Stimulated activated CD8-positive, alpha-beta memory T cell treated with anti-CD3 and anti-CD28 coated beads, Interleukin-4, amount 100 ng/mL, for 24 hours (primary cell): ENCODE data around the gene HOXC4.
"Not testable (repeated sequence)": the region's sequence is repeated elsewhere in the genome, so short reads cannot be mapped to it uniquely, and the experiment has no call there.

Experiments
- DNase-seq: peaks from one replicate; pipeline ENCODE4 v3.0.0-alpha.2; 2020; ENCODE audit warnings: low read depth

The HOXC4 gene

GRCh38 chr12:54041097-54041690, 12.4 kb upstream of the HOXC4 start:
- DNase-seq = no peak

- DNase-seq = not testable (repeated sequence)
Measured at GRCh38 chr12:54042033-54042432, 11.6 kb upstream of the HOXC4 start.

- no peak for DNase-seq
Measured at GRCh38 chr12:54042970-54043853, 10.4 kb upstream of the HOXC4 start.

GRCh38 chr12:54044425-54045103, 9.1 kb upstream of the HOXC4 start:
- DNase-seq = no peak

- DNase-seq = no peak
Measured at GRCh38 chr12:54045401-54045800, 8.2 kb upstream of the HOXC4 start.

- DNase-seq = no peak
Measured at GRCh38 chr12:54045868-54046521, 7.6 kb upstream of the HOXC4 start.

GRCh38 chr12:54046809-54047159, 6.9 kb upstream of the HOXC4 start:
- DNase-seq = no peak

- no peak for DNase-seq
Measured at GRCh38 chr12:54047160-54047963, 6.3 kb upstream of the HOXC4 start.

GRCh38 chr12:54047964-54048303, 5.7 kb upstream of the HOXC4 start:
- DNase-seq = no peak

- DNase-seq = no peak
Measured at GRCh38 chr12:54048406-54049093, 5.1 kb upstream of the HOXC4 start.

- no peak for DNase-seq
Measured at GRCh38 chr12:54049108-54049507, 4.5 kb upstream of the HOXC4 start.

- no peak for DNase-seq
Measured at GRCh38 chr12:54050482-54050810, 3.2 kb upstream of the HOXC4 start.

GRCh38 chr12:54051026-54051842, 2.4 kb upstream of the HOXC4 start:
- no peak for DNase-seq

GRCh38 chr12:54051874-54052437, 1.7 kb upstream of the HOXC4 start:
- DNase-seq = no peak

GRCh38 chr12:54052438-54053002, 1.1 kb upstream of the HOXC4 start:
- no peak for DNase-seq

- no peak for DNase-seq
Measured at GRCh38 chr12:54053003-54053750, 458 bp upstream of the HOXC4 start.

- no peak for DNase-seq
Measured at GRCh38 chr12:54054742-54055194, 1.1 kb downstream of the HOXC4 start.

- DNase-seq = no peak
Measured at GRCh38 chr12:54055552-54055951, 1.9 kb downstream of the HOXC4 start.

GRCh38 chr12:54056110-54056509, 2.5 kb downstream of the HOXC4 start:
- no peak for DNase-seq
